BLaER1 (cell line): ENCODE data around the gene SART1.

Source experiments
- H3K27ac ChIP-seq: shearing (Covaris generic); formaldehyde crosslinking; 2 replicates; pipeline ENCODE4 v1.8.1; 2022
- H3K27me3 ChIP-seq: shearing (Covaris generic); formaldehyde crosslinking; 2 replicates; pipeline ENCODE4 v1.8.1; 2022
- H3K36me3 ChIP-seq: shearing (Covaris generic); formaldehyde crosslinking; 2 replicates; pipeline ENCODE4 v1.8.1; 2022
- H3K4me1 ChIP-seq: shearing (Covaris generic); formaldehyde crosslinking; 2 replicates; pipeline ENCODE4 v1.8.1; 2022
- H3K4me2 ChIP-seq: shearing (Covaris generic); formaldehyde crosslinking; 2 replicates; pipeline ENCODE4 v1.8.1; 2022
- H3K4me3 ChIP-seq: shearing (Covaris generic); formaldehyde crosslinking; 2 replicates; pipeline ENCODE4 v1.8.1; 2022
- H3K9ac ChIP-seq: shearing (Covaris generic); formaldehyde crosslinking; 2 replicates; pipeline ENCODE4 v1.8.1; 2022
- H3K9me3 ChIP-seq: shearing (Covaris generic); formaldehyde crosslinking; 2 replicates; pipeline ENCODE4 v1.8.1; 2022
- H4K20me1 ChIP-seq: shearing (Covaris generic); formaldehyde crosslinking; 2 replicates; pipeline ENCODE4 v1.8.1; 2022
- Cebpa-rat ChIP-seq: shearing (Covaris generic); IDR thresholded peaks from 2 replicates; pipeline ENCODE4 v1.8.1; 2022

Gene SART1

GRCh38 chr11:65987336-65987735 lies 25.8 kb downstream of the SART1 start:
- Histone ChIP-seq H3K9ac (0 out of 2 replicates have a peak overlapping the region, but pooled peaks have one; percentile 15), H3K4me3 (no peak overlapping the region), H3K9me3 (no peaks in the 10 kb centered on the region), H3K27ac (peak overlapping the region; percentile 22; the same call in 1 of the 2 replicates), H3K36me3 (peaks cover 22% of the 10 kb centered on the region), H3K4me2 (no peak overlapping the region), H3K27me3 (no peaks in the 10 kb centered on the region), H3K4me1 (peaks cover 15% of the 10 kb centered on the region), H4K20me1 (no peaks in the 10 kb centered on the region)
- no peak for TF ChIP-seq Cebpa-rat

DNA sequence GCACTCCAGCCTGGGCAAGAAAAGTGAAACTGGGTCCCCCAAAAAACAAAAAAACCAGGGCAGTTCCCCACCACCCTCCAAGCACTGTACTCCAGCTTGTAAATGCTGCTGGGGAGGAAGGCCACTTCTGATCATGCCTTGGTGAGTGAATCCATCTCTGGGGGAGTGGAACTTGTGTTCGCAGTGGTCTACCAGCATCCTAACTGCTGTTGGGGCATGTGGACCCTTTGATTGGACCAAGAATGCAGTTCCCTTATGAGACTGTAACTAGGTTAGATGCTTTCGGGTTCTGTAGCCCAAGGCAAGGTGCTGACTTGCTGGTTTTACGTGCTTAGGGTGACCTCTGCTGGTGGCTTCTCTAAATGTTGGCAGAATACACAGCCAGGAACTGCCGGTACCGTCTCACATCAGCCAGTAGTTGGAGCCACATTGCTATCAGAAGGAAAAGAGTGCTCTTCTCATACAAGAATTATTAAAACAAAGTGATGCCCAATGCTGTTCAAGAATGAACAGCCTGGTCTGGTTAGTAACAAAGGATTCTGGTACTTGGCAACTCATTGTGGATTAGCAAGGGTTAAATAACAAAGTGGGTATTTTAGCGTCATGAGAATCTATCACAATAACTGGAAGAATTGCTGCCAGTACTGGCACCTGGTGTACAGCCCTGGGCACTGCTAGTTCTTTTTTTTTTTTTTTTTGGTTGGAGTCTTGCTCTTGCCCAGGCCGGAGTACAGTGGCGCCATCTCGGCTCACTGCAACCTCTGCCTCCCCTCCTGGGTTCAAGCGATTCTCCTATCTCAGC lies 27.5 kb downstream of the SART1 start:
- Histone ChIP-seq H3K4me2 (peak overlapping the region; percentile 34), H3K9me3 (no peaks in the 10 kb centered on the region), H3K36me3 (peaks cover 15% of the 10 kb centered on the region; the same call in 1 of the 2 replicates), H3K4me3 (no peak overlapping the region), H3K27ac (no peak overlapping the region), H4K20me1 (no peaks in the 10 kb centered on the region), H3K4me1 (peaks cover 20% of the 10 kb centered on the region), H3K27me3 (no peaks in the 10 kb centered on the region), H3K9ac (no peak overlapping the region)
- no peak for TF ChIP-seq Cebpa-rat

GRCh38 chr11:65992056-65992455 lies 30.5 kb downstream of the SART1 start:
- Histone ChIP-seq H3K27ac (no peak overlapping the region), H3K9ac (no peak overlapping the region)
- no peak for TF ChIP-seq Cebpa-rat

GRCh38 chr11:65997286-65997685 lies 35.8 kb downstream of the SART1 start:
- TF ChIP-seq Cebpa-rat, result no peak
- H4K20me1 ChIP-seq, result peaks cover 33% of the 10 kb centered on the region

More at GRCh38 chr11:65992056-65992455, 30.5 kb downstream of the SART1 start:
- Histone ChIP-seq H3K36me3 (peaks cover 36% of the 10 kb centered on the region), H3K4me1 (peaks cover 20% of the 10 kb centered on the region), H3K4me2 (no peak overlapping the region), H3K4me3 (no peak overlapping the region), H3K9me3 (no peaks in the 10 kb centered on the region), H4K20me1 (peaks cover 4% of the 10 kb centered on the region; the same call in 1 of the 2 replicates), H3K27me3 (no peaks in the 10 kb centered on the region)

GRCh38 chr11:66001942-66002647 lies 40.6 kb downstream of the SART1 start, which contains the start of the genes BANF1 and EIF1AD:
TSS of gene BANF1 (plus strand) at chr11:66002503. CDS start at chr11:66003251, 748 bp downstream.
TSS of gene EIF1AD (minus strand) at chr11:66002157. CDS start at chr11:66000389, 1,768 bp downstream.
- TF ChIP-seq Cebpa-rat, result no peak
- peak within 1 kb of the TSS; percentile 84 for H3K9ac ChIP-seq
- no peaks in the 10 kb centered on the region for H3K27me3 ChIP-seq
- H3K4me1 ChIP-seq, result peaks cover 38% of the 10 kb centered on the region
- peak within 1 kb of the TSS; percentile 78 for H3K4me3 ChIP-seq
- peak within 1 kb of the TSS; percentile 86 for H3K4me2 ChIP-seq
- peaks cover 39% of the 10 kb centered on the region for H4K20me1 ChIP-seq
- H3K36me3 ChIP-seq, result peaks cover 67% of the 10 kb centered on the region
- no peaks in the 10 kb centered on the region for H3K9me3 ChIP-seq
- H3K27ac ChIP-seq, result peak within 1 kb of the TSS; percentile 91

More at GRCh38 chr11:65997286-65997685, 35.8 kb downstream of the SART1 start:
- peaks cover 23% of the 10 kb centered on the region for H3K4me1 ChIP-seq
- H3K27ac ChIP-seq, result no peak overlapping the region
- no peak overlapping the region for H3K4me2 ChIP-seq
- H3K9me3 ChIP-seq, result no peaks in the 10 kb centered on the region
- H3K9ac ChIP-seq, result no peak overlapping the region
- H3K36me3 ChIP-seq, result peaks cover 55% of the 10 kb centered on the region
- no peaks in the 10 kb centered on the region for H3K27me3 ChIP-seq
- no peak overlapping the region for H3K4me3 ChIP-seq

GRCh38 chr11:66002648-66003225 lies 41.2 kb downstream of the SART1 start:
- no peak for TF ChIP-seq Cebpa-rat
- Histone ChIP-seq H3K9ac (peak overlapping the region; percentile 84), H3K27ac (peak overlapping the region; percentile 91), H3K4me1 (peaks cover 44% of the 10 kb centered on the region), H3K27me3 (no peaks in the 10 kb centered on the region), H3K4me2 (peak overlapping the region; percentile 86), H3K4me3 (peak overlapping the region; percentile 78), H4K20me1 (peaks cover 33% of the 10 kb centered on the region), H3K36me3 (peaks cover 61% of the 10 kb centered on the region), H3K9me3 (no peaks in the 10 kb centered on the region)

DNA sequence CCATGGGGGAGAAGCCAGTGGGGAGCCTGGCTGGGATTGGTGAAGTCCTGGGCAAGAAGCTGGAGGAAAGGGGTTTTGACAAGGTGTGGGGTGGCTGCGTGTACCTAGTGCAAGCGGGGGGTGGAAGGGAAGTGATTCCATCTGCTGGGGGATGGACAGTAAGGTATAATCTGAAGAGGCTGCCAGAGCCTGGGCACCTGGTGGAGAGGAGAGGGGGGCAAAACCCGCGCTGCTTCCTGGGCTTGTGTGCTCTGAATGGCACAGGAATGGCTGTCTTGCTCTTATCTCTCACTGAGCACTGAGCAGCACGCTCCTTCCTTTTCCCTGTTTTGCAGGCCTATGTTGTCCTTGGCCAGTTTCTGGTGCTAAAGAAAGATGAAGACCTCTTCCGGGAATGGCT lies 41.8 kb downstream of the SART1 start:
- H3K27ac ChIP-seq, result peak overlapping the region; percentile 91
- peak overlapping the region; percentile 84 for H3K9ac ChIP-seq

DNA sequence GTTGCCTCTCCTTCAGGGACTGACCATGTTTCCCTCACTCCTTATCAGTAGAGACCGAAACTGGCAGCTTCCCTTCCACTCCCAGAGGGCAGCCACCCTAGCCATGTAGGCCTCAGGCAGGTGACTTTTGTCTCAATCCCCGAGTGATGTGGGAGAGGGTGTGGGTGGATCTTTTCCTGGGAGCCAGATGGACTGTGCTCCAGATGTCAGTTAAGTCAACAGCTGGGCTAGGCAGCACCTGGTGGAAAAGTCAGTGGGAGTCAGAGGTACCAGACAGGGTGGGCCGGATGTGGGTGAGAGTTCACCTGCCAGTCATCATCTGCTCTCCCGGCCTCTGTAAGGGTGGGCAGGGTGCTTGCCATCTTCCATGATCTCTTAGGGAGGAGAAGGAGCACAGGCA lies 42.7 kb downstream of the SART1 start:
- Histone ChIP-seq H3K4me2 (no peak overlapping the region), H3K9me3 (no peaks in the 10 kb centered on the region), H3K36me3 (peaks cover 46% of the 10 kb centered on the region), H3K4me1 (peaks cover 59% of the 10 kb centered on the region), H3K27ac (no peak overlapping the region), H3K27me3 (no peaks in the 10 kb centered on the region), H3K9ac (no peak overlapping the region), H4K20me1 (peaks cover 24% of the 10 kb centered on the region), H3K4me3 (no peak overlapping the region)
- TF ChIP-seq Cebpa-rat, result no peak

More for the DNA sequence above, 41.8 kb downstream of the SART1 start:
- Histone ChIP-seq H3K4me3 (peak overlapping the region; percentile 78), H3K4me1 (peaks cover 50% of the 10 kb centered on the region), H3K27me3 (no peaks in the 10 kb centered on the region), H3K9me3 (no peaks in the 10 kb centered on the region), H4K20me1 (peaks cover 33% of the 10 kb centered on the region), H3K36me3 (peaks cover 55% of the 10 kb centered on the region), H3K4me2 (peak overlapping the region; percentile 86)
- TF ChIP-seq Cebpa-rat, result no peak

DNA sequence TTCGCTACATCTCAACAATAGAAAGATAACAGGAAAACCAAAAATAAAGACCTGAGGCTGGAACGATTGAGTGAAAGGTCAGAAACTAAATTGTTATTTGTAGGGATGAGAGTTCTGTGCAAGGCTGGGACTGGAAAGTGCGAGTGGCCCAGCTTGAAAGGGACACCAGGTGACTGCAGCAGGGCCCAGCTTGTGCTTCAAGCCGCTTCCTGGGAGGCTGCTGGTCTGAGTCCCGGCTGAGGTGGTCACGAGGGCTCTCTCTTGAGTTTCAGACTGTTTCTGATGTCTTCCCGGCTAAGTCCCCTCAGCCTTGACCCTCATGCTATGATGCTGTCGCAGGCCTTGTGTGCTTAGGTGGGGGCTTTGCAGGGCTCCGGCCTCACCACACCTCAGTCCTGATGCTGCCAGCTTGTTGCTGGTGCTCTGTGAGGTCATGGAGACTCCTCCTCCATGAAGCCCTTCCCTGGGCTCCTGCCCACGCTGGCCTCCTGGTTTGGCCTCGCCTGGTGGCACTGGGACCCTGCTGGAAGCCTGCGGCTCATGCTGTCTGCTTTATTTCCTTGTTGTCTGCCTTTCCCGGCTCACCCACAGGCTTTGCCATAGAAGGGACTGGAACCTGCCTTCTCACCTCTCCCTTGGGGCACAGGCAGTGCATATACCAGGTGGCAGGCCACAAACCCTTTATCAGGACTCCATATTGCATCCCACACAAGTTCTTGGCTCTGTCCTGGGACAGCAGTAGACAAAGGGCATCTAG lies 44.8 kb downstream of the SART1 start:
- Histone ChIP-seq H3K27me3 (peaks cover 7% of the 10 kb centered on the region), H3K4me2 (peak overlapping the region; percentile 61; the same call in 1 of the 2 replicates), H3K27ac (peak overlapping the region; percentile 46; the same call in 1 of the 2 replicates), H4K20me1 (peaks cover 11% of the 10 kb centered on the region), H3K4me3 (no peak overlapping the region), H3K9ac (0 out of 2 replicates have a peak overlapping the region, but pooled peaks have one; percentile 36), H3K9me3 (no peaks in the 10 kb centered on the region), H3K36me3 (peaks cover 33% of the 10 kb centered on the region), H3K4me1 (peaks cover 45% of the 10 kb centered on the region)
- TF ChIP-seq Cebpa-rat, result no peak
